OCI-LY1 (cell line): ENCODE data around the gene SLC6A3.

ENCODE experiments used
- H2AFZ ChIP-seq: fragments of 200-600 bp; sonication (generic), shearing (Covaris generic); 2 replicates; pipeline ENCODE4 v1.6.0; 2014; ENCODE audit warnings: antibody characterized with exemption, mild to moderate bottlenecking, low read length
- H3F3A ChIP-seq: fragments of 200-600 bp; sonication (generic), shearing (Covaris generic); 2 replicates; pipeline ENCODE4 v1.6.0; 2014; ENCODE audit warnings: mild to moderate bottlenecking, antibody characterized with exemption, low read length, moderate library complexity; ENCODE audit not compliant: insufficient read depth
- H3K27ac ChIP-seq: fragments of 200-600 bp; sonication (generic); 2 replicates; pipeline ENCODE4 v1.5.1; 2014; ENCODE audit warnings: low read length, mixed run types, mild to moderate bottlenecking, low read depth; ENCODE audit not compliant: poor library complexity, severe bottlenecking
- H3K27me3 ChIP-seq: fragments of 200-600 bp; sonication (generic); 2 replicates; pipeline ENCODE4 v1.6.0; 2014; ENCODE audit warnings: antibody characterized with exemption, mild to moderate bottlenecking, low read length, moderate library complexity; ENCODE audit not compliant: insufficient read depth
- H3K36me3 ChIP-seq: fragments of 200-600 bp; sonication (generic); 2 replicates; pipeline ENCODE4 v1.6.1; 2014; ENCODE audit warnings: mild to moderate bottlenecking, antibody characterized with exemption, low read length, moderate library complexity, mixed read lengths; ENCODE audit not compliant: insufficient read depth
- H3K4me1 ChIP-seq: fragments of 200-600 bp; sonication (generic); 2 replicates; pipeline ENCODE4 v1.5.1; 2014; ENCODE audit warnings: mild to moderate bottlenecking, low read length, moderate library complexity; ENCODE audit not compliant: insufficient read depth, severe bottlenecking
- H3K4me2 ChIP-seq: fragments of 200-600 bp; sonication (generic), shearing (Covaris generic); 2 replicates; pipeline ENCODE4 v1.6.1; 2014; ENCODE audit warnings: low read length
- H3K4me3 ChIP-seq: fragments of 200-600 bp; sonication (generic); 2 replicates; pipeline ENCODE4 v1.5.1; 2014; ENCODE audit warnings: low read length, low read depth, mild to moderate bottlenecking, mixed read lengths; ENCODE audit not compliant: poor library complexity, severe bottlenecking
- H3K79me2 ChIP-seq: fragments of 200-600 bp; shearing (Covaris generic); 2 replicates; pipeline ENCODE4 v1.6.1; 2016; ENCODE audit warnings: mixed run types, low read length, mixed read lengths; ENCODE audit not compliant: insufficient read depth
- H3K9ac ChIP-seq: fragments of 200-600 bp; sonication (generic), shearing (Covaris generic); 2 replicates; pipeline ENCODE4 v1.6.1; 2014; ENCODE audit warnings: mild to moderate bottlenecking, low read length, mixed read lengths
- H3K9me2 ChIP-seq: fragments of 200-600 bp; sonication (generic), shearing (Covaris generic); 2 replicates; pipeline ENCODE4 v1.6.1; 2014; ENCODE audit warnings: low read depth, mild to moderate bottlenecking, low read length, mixed read lengths
- H3K9me3 ChIP-seq: fragments of 200-600 bp; shearing (Covaris generic); 2 replicates; pipeline ENCODE4 v1.6.1; 2014; ENCODE audit warnings: low read length, mixed read lengths
- H4K20me1 ChIP-seq: fragments of 200-600 bp; sonication (generic), shearing (Covaris generic); 2 replicates; pipeline ENCODE4 v1.6.0; 2016; ENCODE audit warnings: mild to moderate bottlenecking, low read length; ENCODE audit not compliant: insufficient read depth
- EZH2 ChIP-seq: fragments of 200-600 bp; sonication (generic), shearing (Covaris generic); IDR thresholded peaks from 2 replicates; pipeline ENCODE4 v1.8.0; 2017; ENCODE audit warnings: borderline replicate concordance, mixed run types, mild to moderate bottlenecking, antibody characterized with exemption, low read length, moderate library complexity, mixed read lengths
- TF ChIP-seq, protein P1 (sequence below): fragments of 200-600 bp; sonication (generic), shearing (Covaris generic); IDR thresholded peaks from 2 replicates; pipeline ENCODE4 v1.5.1; 2017; ENCODE audit warnings: mild to moderate bottlenecking, antibody characterized with exemption, low read length, moderate library complexity, mixed read lengths

Gene SLC6A3

DNA sequence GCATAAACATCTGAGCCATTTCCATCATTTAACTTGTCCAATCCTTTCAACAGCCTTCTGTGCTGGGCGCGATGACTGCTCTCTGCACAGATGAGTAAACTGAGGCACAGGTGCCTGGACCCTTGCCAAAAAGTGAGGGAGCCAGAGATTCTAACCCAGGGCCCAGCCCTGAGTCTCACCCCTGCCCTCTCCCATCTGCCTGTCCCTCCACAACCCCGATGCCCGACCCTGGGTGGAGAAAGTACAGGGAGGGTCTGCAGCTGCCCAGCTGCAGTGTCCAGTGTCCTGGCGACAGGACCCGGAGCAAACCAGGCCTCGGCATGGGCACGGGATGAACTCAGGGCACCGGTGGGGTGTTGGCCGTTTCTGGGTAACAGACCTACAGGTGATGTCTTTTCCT lies 60.7 kb downstream of the SLC6A3 start:
- no peak overlapping the region for H3K4me2 ChIP-seq
- H3K36me3 ChIP-seq: no peaks in the 10 kb centered on the region
- no peak overlapping the region for H2AFZ ChIP-seq
- H3K9me2 ChIP-seq: no peaks in the 10 kb centered on the region
- peaks cover 11% of the 10 kb centered on the region for H3K4me1 ChIP-seq
- no peak overlapping the region for H3K4me3 ChIP-seq
- H3K9ac ChIP-seq: no peak overlapping the region
- no peaks in the 10 kb centered on the region for H3F3A ChIP-seq
- no peak overlapping the region for H3K27ac ChIP-seq
- no peaks in the 10 kb centered on the region for H4K20me1 ChIP-seq
- TF ChIP-seq, protein P1, sequence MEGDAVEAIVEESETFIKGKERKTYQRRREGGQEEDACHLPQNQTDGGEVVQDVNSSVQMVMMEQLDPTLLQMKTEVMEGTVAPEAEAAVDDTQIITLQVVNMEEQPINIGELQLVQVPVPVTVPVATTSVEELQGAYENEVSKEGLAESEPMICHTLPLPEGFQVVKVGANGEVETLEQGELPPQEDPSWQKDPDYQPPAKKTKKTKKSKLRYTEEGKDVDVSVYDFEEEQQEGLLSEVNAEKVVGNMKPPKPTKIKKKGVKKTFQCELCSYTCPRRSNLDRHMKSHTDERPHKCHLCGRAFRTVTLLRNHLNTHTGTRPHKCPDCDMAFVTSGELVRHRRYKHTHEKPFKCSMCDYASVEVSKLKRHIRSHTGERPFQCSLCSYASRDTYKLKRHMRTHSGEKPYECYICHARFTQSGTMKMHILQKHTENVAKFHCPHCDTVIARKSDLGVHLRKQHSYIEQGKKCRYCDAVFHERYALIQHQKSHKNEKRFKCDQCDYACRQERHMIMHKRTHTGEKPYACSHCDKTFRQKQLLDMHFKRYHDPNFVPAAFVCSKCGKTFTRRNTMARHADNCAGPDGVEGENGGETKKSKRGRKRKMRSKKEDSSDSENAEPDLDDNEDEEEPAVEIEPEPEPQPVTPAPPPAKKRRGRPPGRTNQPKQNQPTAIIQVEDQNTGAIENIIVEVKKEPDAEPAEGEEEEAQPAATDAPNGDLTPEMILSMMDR: no peak
- TF ChIP-seq EZH2: no peak
- peaks cover 6% of the 10 kb centered on the region; the same call in 1 of the 2 replicates for H3K27me3 ChIP-seq
- peaks cover 2% of the 10 kb centered on the region; the same call in 1 of the 2 replicates for H3K9me3 ChIP-seq
- H3K79me2 ChIP-seq: no peaks in the 10 kb centered on the region

DNA sequence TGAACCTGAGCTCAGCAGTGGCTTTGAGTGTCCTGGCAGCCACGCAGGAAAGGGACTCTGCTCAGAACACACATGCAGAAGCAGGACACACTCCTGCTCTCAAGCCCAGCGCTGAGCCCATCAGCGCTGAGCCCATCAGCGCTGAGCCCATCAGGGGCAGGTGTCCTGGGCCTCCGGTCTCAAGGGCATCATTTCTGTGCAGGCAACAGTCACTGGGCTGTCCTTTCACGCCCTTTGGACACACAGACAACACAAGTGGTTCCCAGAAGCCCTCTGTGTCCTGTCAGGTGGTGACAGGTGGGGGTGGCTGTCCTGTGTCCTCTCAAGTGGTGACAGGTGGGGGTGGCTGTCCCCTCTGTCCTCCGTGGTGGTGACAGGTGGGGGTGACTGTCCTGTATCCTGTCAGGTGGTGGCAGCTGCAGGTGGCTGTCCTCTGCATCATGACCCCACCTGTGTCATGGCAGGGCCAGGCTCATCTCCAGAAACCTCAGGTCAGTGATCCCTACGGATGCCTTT lies 61.3 kb downstream of the SLC6A3 start:
- TF ChIP-seq EZH2: no peak
- TF ChIP-seq, protein P1: no peak
- Histone ChIP-seq H4K20me1 (no peaks in the 10 kb centered on the region), H3K27ac (no peak overlapping the region), H3K36me3 (no peaks in the 10 kb centered on the region), H3F3A (no peaks in the 10 kb centered on the region), H2AFZ (no peak overlapping the region), H3K9me3 (peaks cover 6% of the 10 kb centered on the region; the same call in 1 of the 2 replicates), H3K4me3 (no peak overlapping the region), H3K4me1 (peaks cover 11% of the 10 kb centered on the region), H3K4me2 (no peak overlapping the region), H3K27me3 (peaks cover 9% of the 10 kb centered on the region; the same call in 1 of the 2 replicates), H3K9me2 (no peaks in the 10 kb centered on the region), H3K79me2 (no peaks in the 10 kb centered on the region), H3K9ac (no peak overlapping the region)

DNA sequence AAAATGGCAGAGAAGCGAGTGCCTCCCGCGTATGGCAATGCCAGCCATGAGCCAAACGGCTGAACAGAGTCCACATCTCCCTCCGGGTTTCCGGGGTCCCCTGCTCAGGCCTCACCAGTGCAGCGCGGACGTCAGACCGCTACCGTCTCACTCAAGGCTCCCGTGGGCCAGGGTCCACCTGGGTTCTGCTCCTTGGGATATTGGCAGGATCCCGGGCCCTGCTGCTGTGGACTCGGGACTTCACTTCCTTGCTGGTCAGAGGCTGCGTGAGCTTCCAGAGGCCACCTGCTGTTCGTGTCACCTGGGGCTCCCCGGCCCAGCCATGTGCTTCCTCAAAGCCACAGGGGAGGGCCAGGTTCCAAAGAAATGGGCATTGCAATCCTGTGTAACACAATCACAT lies 61.9 kb downstream of the SLC6A3 start:
- peaks cover 9% of the 10 kb centered on the region; the same call in 1 of the 2 replicates for H3K27me3 ChIP-seq
- H3F3A ChIP-seq: no peaks in the 10 kb centered on the region
- no peak overlapping the region for H3K4me3 ChIP-seq
- no peak overlapping the region for H2AFZ ChIP-seq
- H3K36me3 ChIP-seq: no peaks in the 10 kb centered on the region
- H3K9me3 ChIP-seq: peaks cover 8% of the 10 kb centered on the region; the same call in 1 of the 2 replicates
- TF ChIP-seq, protein P1: no peak
- no peak for TF ChIP-seq EZH2
- no peaks in the 10 kb centered on the region for H4K20me1 ChIP-seq
- no peaks in the 10 kb centered on the region for H3K9me2 ChIP-seq
- no peaks in the 10 kb centered on the region for H3K79me2 ChIP-seq
- no peak overlapping the region for H3K4me2 ChIP-seq
- H3K27ac ChIP-seq: no peak overlapping the region
- H3K4me1 ChIP-seq: peaks cover 11% of the 10 kb centered on the region
- no peak overlapping the region for H3K9ac ChIP-seq
